ENCODE data around the gene MAP3K1. TPM values are rescaled to one million over a fixed set of nuclear protein-coding genes. Genes with fewer than 3 reads are reported as not detected.

The MAP3K1 gene
- total and polyA plus RNA-seq, 9 of the 15 experiments (the other 6 are each of a cell fraction or from before 2014, with no cell fraction given): 3.9 to 13.9 (median 7.5) TPM

GRCh38 chr5:56812110-56812509 lies 3.2 kb upstream of the MAP3K1 start (continued):
- TF ChIP-seq AFF1 (IDR thresholded peaks at IDR 0.05; ENCODE audit: low read depth in 1 of 2, partially characterized antibody in 2 of 2): no peak
- no peak for TF ChIP-seq PHB (CRISPR knock-in tag; IDR thresholded peaks at IDR 0.05)
- TF ChIP-seq EHMT2 (IDR thresholded peaks at IDR 0.05): peak; percentile 38; the same call in 1 of the 2 replicates
- TF ChIP-seq L3MBTL2 (IDR thresholded peaks at IDR 0.05): no peak
- no peak for TF ChIP-seq PTTG1 (tag; IDR thresholded peaks at IDR 0.05; ENCODE audit: low read depth)
- TF ChIP-seq POLR2G (IDR thresholded peaks at IDR 0.05; ENCODE audit: low read depth, low read length): no peak
- peak in 1 of 2 experiments; percentile 26; a peak in 1 of 4 replicates for TF ChIP-seq MAZ (CRISPR knock-in tag; conservative IDR thresholded peaks at IDR 0.05 in 1 of 2, IDR thresholded peaks at IDR 0.05 in 1 of 2)
- peak; percentile 77 for TF ChIP-seq FOSL1 (tag; conservative IDR thresholded peaks at IDR 0.05)
- no peak for TF ChIP-seq HES1 (IDR thresholded peaks at IDR 0.05; ENCODE audit: low read depth)
- TF ChIP-seq NCOA2 (IDR thresholded peaks at IDR 0.05; ENCODE audit: partially characterized antibody in 2 of 2): no peak
- no peak for TF ChIP-seq ZNF282 (CRISPR knock-in tag; IDR thresholded peaks at IDR 0.05)
- peak; percentile 26; the same call in 1 of the 2 replicates for TF ChIP-seq CREM (IDR thresholded peaks at IDR 0.05; ENCODE audit: low read depth)
- TF ChIP-seq ZNF253 (CRISPR knock-in tag; conservative IDR thresholded peaks at IDR 0.05): no peak
- TF ChIP-seq ZBTB49 (CRISPR knock-in tag; IDR thresholded peaks at IDR 0.05; ENCODE audit: borderline replicate concordance): no peak
- TF ChIP-seq ZC3H11A (IDR thresholded peaks at IDR 0.05; ENCODE audit: low read depth, low read length): no peak
- TF ChIP-seq RB1 (IDR thresholded peaks at IDR 0.05; ENCODE audit: low read depth): no peak
- no peak for TF ChIP-seq ZFX (CRISPR knock-in tag; IDR thresholded peaks at IDR 0.05)
- no peak for TF ChIP-seq FOXK1 (CRISPR knock-in tag; IDR thresholded peaks at IDR 0.05; ENCODE audit: borderline replicate concordance)
- TF ChIP-seq CHAMP1 (IDR thresholded peaks at IDR 0.05): no peak
- TF ChIP-seq ZNF668 (CRISPR knock-in tag; IDR thresholded peaks at IDR 0.05): no peak
- TF ChIP-seq TRIM24 (IDR thresholded peaks at IDR 0.05): peak; percentile 16 to 38; a peak in 2 of 4 replicates
